Parathyroid adenoma (tissue), 2 donors: ENCODE data around the gene INTS3.
A peak's percentile ranks its signal among the peaks of the same experiment; 100 is the strongest.
"Not testable (repeated sequence)": the region's sequence is repeated elsewhere in the genome, so short reads cannot be mapped to it uniquely, and the experiment has no call there.

ENCODE experiments used
- H2AFZ ChIP-seq: fragments of 300-600 bp; sonication (generic); one replicate; pipeline ENCODE4 v1.7.0; 2017; ENCODE audit warnings: antibody characterized with exemption, mild to moderate bottlenecking
- H3K27ac ChIP-seq: fragments of 300-600 bp; sonication (generic); one replicate; pipeline ENCODE4 v1.7.0; 2017
- H3K27me3 ChIP-seq: fragments of 300-600 bp; sonication (generic); one replicate; pipeline ENCODE4 v1.7.0; 2017; ENCODE audit warnings: low read length; ENCODE audit not compliant: control insufficient read depth, insufficient read depth
- H3K36me3 ChIP-seq: fragments of 300-600 bp; sonication (generic); one replicate; pipeline ENCODE4 v1.7.0; 2017; ENCODE audit warnings: low read length; ENCODE audit not compliant: control insufficient read depth, insufficient read depth
- H3K4me1 ChIP-seq: fragments of 300-600 bp; sonication (generic); one replicate; pipeline ENCODE4 v1.7.0; 2017; ENCODE audit warnings: control low read depth
- H3K4me2 ChIP-seq: fragments of 300-600 bp; sonication (generic); one replicate; pipeline ENCODE4 v1.7.0; 2017; ENCODE audit warnings: low read length
- H3K4me3 ChIP-seq: fragments of 300-600 bp; sonication (generic); one replicate; pipeline ENCODE4 v1.7.0; 2017; ENCODE audit warnings: low read depth, low read length
- H3K79me2 ChIP-seq: fragments of 300-600 bp; sonication (generic); one replicate; pipeline ENCODE4 v1.7.0; 2017; ENCODE audit warnings: control low read depth
- H3K9ac ChIP-seq: fragments of 300-600 bp; sonication (generic); one replicate; pipeline ENCODE4 v1.7.0; 2017; ENCODE audit warnings: mild to moderate bottlenecking
- H3K9me3 ChIP-seq: fragments of 300-600 bp; sonication (generic); one replicate; pipeline ENCODE4 v1.7.0; 2017; ENCODE audit warnings: low read length; ENCODE audit not compliant: control insufficient read depth
- TF ChIP-seq, protein P1 (sequence below): fragments of 300-600 bp; sonication (generic); IDR thresholded peaks from one replicate; pipeline ENCODE4 v1.7.0; 2017; ENCODE audit warnings: antibody characterized with exemption, mild to moderate bottlenecking
- donor health status: primary hyperparathyroidism.

Gene INTS3

DNA sequence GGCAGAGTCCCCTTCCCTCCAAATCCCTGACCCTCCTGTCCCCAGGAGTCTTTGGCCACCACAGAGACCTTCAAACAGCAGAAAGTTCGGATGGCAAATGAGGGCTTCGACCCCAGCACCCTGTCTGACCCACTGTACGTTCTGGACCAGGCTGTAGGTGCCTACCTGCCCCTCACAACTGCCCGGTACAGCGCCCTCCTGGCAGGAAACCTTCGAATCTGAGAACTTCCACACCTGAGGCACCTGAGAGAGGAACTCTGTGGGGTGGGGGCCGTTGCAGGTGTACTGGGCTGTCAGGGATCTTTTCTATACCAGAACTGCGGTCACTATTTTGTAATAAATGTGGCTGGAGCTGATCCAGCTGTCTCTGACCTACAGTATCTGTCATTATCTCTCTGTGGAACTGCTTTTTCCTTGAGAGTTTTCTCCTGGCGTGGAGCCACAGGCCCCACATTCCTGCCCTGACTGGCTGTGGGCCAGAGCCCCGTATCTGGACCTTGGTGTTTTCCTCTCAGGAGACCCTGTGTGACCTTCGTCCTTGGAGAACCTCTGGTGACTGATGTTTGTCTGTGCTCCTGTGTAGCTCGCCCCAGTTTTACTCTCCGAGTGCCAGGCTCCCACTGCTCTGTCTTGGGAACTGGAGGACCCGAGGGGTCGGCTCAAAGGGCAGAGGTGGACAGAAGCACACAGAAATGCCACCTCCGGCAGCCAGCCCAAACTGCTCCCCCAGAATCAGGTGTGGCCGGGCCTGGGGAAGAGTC, 52.1 kb downstream of the INTS3 start:
- H3K27ac ChIP-seq: peak overlapping the region; percentile 82
- H3K9ac ChIP-seq: no peak overlapping the region
- no peaks in the 10 kb centered on the region for H3K36me3 ChIP-seq
- TF ChIP-seq, protein P1, sequence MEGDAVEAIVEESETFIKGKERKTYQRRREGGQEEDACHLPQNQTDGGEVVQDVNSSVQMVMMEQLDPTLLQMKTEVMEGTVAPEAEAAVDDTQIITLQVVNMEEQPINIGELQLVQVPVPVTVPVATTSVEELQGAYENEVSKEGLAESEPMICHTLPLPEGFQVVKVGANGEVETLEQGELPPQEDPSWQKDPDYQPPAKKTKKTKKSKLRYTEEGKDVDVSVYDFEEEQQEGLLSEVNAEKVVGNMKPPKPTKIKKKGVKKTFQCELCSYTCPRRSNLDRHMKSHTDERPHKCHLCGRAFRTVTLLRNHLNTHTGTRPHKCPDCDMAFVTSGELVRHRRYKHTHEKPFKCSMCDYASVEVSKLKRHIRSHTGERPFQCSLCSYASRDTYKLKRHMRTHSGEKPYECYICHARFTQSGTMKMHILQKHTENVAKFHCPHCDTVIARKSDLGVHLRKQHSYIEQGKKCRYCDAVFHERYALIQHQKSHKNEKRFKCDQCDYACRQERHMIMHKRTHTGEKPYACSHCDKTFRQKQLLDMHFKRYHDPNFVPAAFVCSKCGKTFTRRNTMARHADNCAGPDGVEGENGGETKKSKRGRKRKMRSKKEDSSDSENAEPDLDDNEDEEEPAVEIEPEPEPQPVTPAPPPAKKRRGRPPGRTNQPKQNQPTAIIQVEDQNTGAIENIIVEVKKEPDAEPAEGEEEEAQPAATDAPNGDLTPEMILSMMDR: no peak
- peak overlapping the region; percentile 67 for H3K4me2 ChIP-seq
- peak overlapping the region; percentile 40 for H3K4me3 ChIP-seq
- no peak overlapping the region for H2AFZ ChIP-seq
- H3K79me2 ChIP-seq: no peaks in the 10 kb centered on the region
- H3K27me3 ChIP-seq: no peaks in the 10 kb centered on the region
- no peaks in the 10 kb centered on the region for H3K9me3 ChIP-seq
- peaks cover 39% of the 10 kb centered on the region for H3K4me1 ChIP-seq

DNA sequence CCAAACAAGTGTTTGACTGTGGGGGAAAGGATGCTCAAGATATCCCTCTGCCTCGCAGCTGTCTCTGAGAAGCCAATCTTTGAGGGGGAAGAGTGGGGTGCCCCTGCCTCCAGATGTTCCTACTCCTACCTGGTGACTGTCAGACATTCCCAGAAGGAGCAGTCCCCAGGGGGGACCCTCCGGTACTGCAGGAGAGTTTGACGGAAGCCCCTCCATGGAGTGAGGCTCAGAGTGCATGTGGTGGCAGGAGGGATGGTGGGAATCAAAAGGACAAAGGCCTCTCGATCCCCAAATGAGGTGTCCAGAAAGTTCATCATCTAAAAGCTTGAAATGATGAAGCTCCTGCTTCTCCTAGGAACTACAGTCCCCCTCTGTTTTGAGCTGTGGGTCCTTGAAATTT, 52.7 kb downstream of the INTS3 start:
- no peak overlapping the region for H3K9ac ChIP-seq
- no peaks in the 10 kb centered on the region for H3K27me3 ChIP-seq
- no peak overlapping the region for H2AFZ ChIP-seq
- no peaks in the 10 kb centered on the region for H3K79me2 ChIP-seq
- TF ChIP-seq, protein P1: no peak
- H3K4me3 ChIP-seq: peak overlapping the region; percentile 40
- no peaks in the 10 kb centered on the region for H3K9me3 ChIP-seq
- H3K27ac ChIP-seq: peak overlapping the region; percentile 82
- peaks cover 39% of the 10 kb centered on the region for H3K4me1 ChIP-seq
- H3K4me2 ChIP-seq: peak overlapping the region; percentile 67
- H3K36me3 ChIP-seq: no peaks in the 10 kb centered on the region

DNA sequence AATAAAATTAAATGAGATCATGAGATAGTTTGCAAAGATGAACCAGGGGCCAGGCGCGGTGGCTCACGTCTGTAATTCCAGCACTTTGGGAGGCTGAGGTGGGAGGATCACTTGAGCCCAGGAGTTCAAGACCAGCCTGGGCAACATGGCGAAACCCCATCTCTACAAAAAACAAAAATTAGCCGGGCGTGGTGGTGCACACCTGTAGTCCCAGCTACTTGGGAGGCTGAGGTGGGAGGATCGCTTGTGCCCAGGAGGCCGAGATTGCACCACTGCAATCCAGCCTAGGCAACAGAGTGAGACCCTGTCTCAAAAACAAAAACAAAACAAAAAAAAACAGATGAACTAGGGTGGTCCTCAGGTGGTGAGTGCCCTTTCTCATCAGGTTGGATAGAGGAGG, 54.8 kb downstream of the INTS3 start:
- not testable (repeated sequence) for H3K79me2 ChIP-seq, H2AFZ ChIP-seq, H3K27me3 ChIP-seq, H3K9me3 ChIP-seq, H3K9ac ChIP-seq, H3K36me3 ChIP-seq
- H3K4me2 ChIP-seq: peak overlapping the region; percentile 94
- peaks cover 28% of the 10 kb centered on the region for H3K4me1 ChIP-seq
- H3K27ac ChIP-seq: peak overlapping the region; percentile 95
- H3K4me3 ChIP-seq: peak overlapping the region; percentile 96

DNA sequence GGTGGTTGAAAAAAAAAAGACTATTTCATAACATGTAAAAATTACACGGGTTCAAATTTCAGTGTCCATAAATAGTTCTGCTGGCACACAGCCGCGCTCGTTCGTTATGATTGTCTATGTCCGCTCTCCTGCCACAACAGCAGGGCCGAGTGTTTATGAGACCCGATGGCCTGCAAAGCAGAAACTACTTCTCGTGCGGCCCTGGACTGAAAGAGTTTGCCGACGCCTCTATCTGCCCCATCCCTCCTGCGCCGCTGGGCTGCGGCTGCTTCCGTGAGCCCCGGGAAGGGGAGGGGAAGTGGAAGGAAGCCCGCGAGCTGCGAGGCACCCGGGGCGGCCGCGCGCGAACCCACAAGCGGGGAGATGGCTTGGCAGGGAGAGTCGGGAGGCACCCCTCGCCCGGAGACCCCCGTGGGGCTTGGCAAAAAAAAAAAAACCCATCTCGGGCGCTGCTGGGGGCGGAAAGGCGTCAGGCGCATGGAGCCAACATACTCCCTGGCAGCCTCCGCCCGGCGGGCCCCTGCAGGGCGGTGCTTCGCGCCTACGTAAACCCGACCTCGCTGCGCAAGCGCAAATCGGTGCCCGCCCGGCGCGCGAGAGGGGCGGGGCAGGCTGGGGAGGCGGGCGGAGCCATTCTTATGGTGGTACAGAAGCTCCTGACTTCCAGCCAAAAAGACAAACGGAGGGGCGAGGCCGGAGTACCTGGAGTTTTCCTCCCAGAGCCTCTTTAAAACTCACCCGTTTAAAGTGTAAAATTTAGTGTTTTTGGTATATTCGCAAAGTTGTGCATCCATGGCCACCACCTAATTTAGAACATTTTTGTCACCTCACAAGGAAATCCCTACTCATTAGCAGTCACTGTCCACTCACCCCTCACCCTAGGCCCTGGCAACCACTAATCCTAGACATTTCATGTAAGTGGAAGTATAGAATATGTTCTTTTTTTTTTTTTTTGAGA, 55.7 kb downstream of the INTS3 start:
- Histone ChIP-seq H3K9me3 (no peaks in the 10 kb centered on the region), H3K36me3 (no peaks in the 10 kb centered on the region), H2AFZ (peak overlapping the region; percentile 87), H3K27me3 (no peaks in the 10 kb centered on the region), H3K4me3 (peak overlapping the region; percentile 96), H3K27ac (peak overlapping the region; percentile 95), H3K9ac (peak overlapping the region; percentile 76), H3K79me2 (no peaks in the 10 kb centered on the region), H3K4me1 (peaks cover 20% of the 10 kb centered on the region), H3K4me2 (peak overlapping the region; percentile 94)
- TF ChIP-seq, protein P1: no peak

DNA sequence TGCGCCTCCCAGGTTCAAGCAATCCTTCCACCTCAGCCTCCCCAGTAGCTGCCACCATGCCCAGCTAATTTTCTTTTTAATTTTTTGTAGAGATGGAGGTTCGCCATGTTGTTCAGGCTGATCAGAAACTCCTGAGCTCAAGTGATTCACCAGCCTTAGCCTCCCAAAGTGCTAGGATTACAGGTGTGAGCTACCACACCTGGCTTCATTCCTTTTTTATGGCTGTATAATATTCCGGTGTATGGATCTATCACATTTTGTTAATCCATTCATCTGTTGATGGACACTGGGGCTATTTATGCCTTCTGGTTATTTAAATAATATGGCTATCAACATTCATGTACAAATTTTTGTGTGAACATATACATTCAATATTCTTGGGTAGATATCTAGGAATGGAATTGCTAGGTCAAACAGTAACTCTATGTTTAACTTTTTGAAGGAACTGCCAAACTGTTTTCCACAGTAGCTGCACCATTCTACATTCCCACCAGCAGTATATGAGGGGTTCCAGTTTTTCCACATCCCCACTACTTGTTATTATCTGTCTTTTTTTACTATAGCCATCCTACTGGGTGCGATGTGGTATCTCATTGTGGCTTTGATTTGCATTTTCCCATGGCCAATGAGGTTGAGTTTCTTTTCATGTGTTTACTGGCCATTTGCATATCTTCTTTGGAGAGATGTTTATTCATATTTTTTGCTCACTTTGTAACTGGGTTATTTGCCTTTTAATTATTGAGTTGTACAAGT, 58.4 kb downstream of the INTS3 start:
- H3K36me3 ChIP-seq: no peaks in the 10 kb centered on the region
- H3K27ac ChIP-seq: no peak overlapping the region
- H3K4me2 ChIP-seq: no peak overlapping the region
- peaks cover 2% of the 10 kb centered on the region for H3K4me1 ChIP-seq
- no peak overlapping the region for H3K4me3 ChIP-seq
- no peaks in the 10 kb centered on the region for H3K27me3 ChIP-seq
- H3K9ac ChIP-seq: no peak overlapping the region
- H2AFZ ChIP-seq: no peak overlapping the region
- no peaks in the 10 kb centered on the region for H3K9me3 ChIP-seq
- no peaks in the 10 kb centered on the region for H3K79me2 ChIP-seq
- TF ChIP-seq, protein P1: no peak
